Measurements from ENCODE around the gene NEUROD4. TPM values are rescaled to one million over a fixed set of nuclear protein-coding genes. Genes with fewer than 3 reads are reported as not detected.

NEUROD4 gene
- total RNA-seq, 1 experiment from 2014 or later = not detected

- H3K4me3 Mint-ChIP-seq = no peak overlapping the region
- no peaks in the 10 kb centered on the region for H3K9me3 Mint-ChIP-seq
- no peak overlapping the region for H3K27ac Mint-ChIP-seq
Measured at GRCh38 chr12:55072083-55072482, 52.3 kb downstream of the NEUROD4 start.

GRCh38 chr12:55073043-55074022 is 53.6 kb downstream of the NEUROD4 start:
- Mint-ChIP-seq H3K36me3 (no peaks in the 10 kb centered on the region), H3K9me3 (no peaks in the 10 kb centered on the region), H3K27ac (no peak overlapping the region), H3K27me3 (ENCODE audit: low read depth) (no peaks in the 10 kb centered on the region), H3K4me3 (no peak overlapping the region), H3K4me1 (peaks cover under 1% of the 10 kb centered on the region)
- peak; percentile 23; the same call in 1 of the 2 replicates for ATAC-seq
- TF ChIP-seq HMGA2 (CRISPR knock-in tag; IDR thresholded peaks at IDR 0.05) (peak; percentile 51; the same call in 1 of the 2 replicates), MLX (CRISPR knock-in tag; IDR thresholded peaks at IDR 0.05) (no peak), CTCF (IDR thresholded peaks at IDR 0.05) (peak; percentile 52), TEAD1 (CRISPR knock-in tag; IDR thresholded peaks at IDR 0.05) (no peak), NR3C1 (CRISPR knock-in tag; conservative IDR thresholded peaks at IDR 0.05; ENCODE audit: low read depth) (no peak), HMGXB4 (CRISPR knock-in tag; IDR thresholded peaks at IDR 0.05) (no peak), ZNF671 (CRISPR knock-in tag; IDR thresholded peaks at IDR 0.05) (no peak), NFYB (CRISPR knock-in tag; conservative IDR thresholded peaks at IDR 0.05; ENCODE audit: low read depth) (no peak)
- DNase-seq (ENCODE audit: low spot score) = peak; percentile 78
- ChIA-PET CTCF (interaction anchor here (1.0 to 12.0 kb wide), 21 partner anchors 22 to 383 kb away, joined by 3 to 325 read pairs (median 14); partner anchors contain the start of genes MUCL1, NEUROD4 and TESPA1), POLR2A (no interaction called here)

More at GRCh38 chr12:55072083-55072482, 52.3 kb downstream of the NEUROD4 start:
- CTCF ChIA-PET = interaction anchor here (0.5 to 12.0 kb wide), 58 partner anchors 9 to 634 kb away, joined by 3 to 325 read pairs (median 5); partner anchors contain the start of genes MUCL1, NEUROD4 and TESPA1
- H3K4me1 Mint-ChIP-seq = peaks cover 8% of the 10 kb centered on the region
- no peak for TF ChIP-seq PRRX2 (CRISPR knock-in tag; IDR thresholded peaks at IDR 0.05)
- TF ChIP-seq CTCF (IDR thresholded peaks at IDR 0.05) = peak; percentile 33; the same call in 1 of the 2 replicates
- POLR2A ChIA-PET = interaction anchor here (1.1 kb wide), 1 partner anchor 79 kb away, joined by 5 read pairs; no protein-coding TSS in a partner anchor
- peak; percentile 80 for DNase-seq (ENCODE audit: low spot score)
- peak; percentile 62 for ATAC-seq
- no peaks in the 10 kb centered on the region for H3K27me3 Mint-ChIP-seq (ENCODE audit: low read depth)
- no peaks in the 10 kb centered on the region for H3K36me3 Mint-ChIP-seq

GRCh38 chr12:55074806-55075205 is 55.0 kb downstream of the NEUROD4 start:
- ChIA-PET POLR2A (no interaction called here), CTCF (interaction anchor here (1.3 to 12.0 kb wide), 2 partner anchors 68 to 82 kb away, joined by 3 to 325 read pairs; no protein-coding TSS in a partner anchor)
- peaks cover 9% of the 10 kb centered on the region for H3K9me3 Mint-ChIP-seq
- no peak overlapping the region for H3K4me3 Mint-ChIP-seq
- no peaks in the 10 kb centered on the region for H3K4me1 Mint-ChIP-seq
- ATAC-seq (no peak), DNase-seq (ENCODE audit: low spot score) (no peak)
- TF ChIP-seq HMGA2 (CRISPR knock-in tag; IDR thresholded peaks at IDR 0.05) = no peak
- TF ChIP-seq SOX15 (CRISPR knock-in tag; IDR thresholded peaks at IDR 0.05) = no peak
- no peak for TF ChIP-seq CBFB (CRISPR knock-in tag; IDR thresholded peaks at IDR 0.05; ENCODE audit: low read depth)
- no peak for TF ChIP-seq FOXK1 (CRISPR knock-in tag; IDR thresholded peaks at IDR 0.05)
- no peaks in the 10 kb centered on the region for H3K36me3 Mint-ChIP-seq
- no peak overlapping the region for H3K27ac Mint-ChIP-seq
- no peaks in the 10 kb centered on the region for H3K27me3 Mint-ChIP-seq (ENCODE audit: low read depth)

Other genes starting within 250 kb of the NEUROD4 start
- gene MUCL1, start 165.5 kb upstream of the NEUROD4 start, total RNA-seq (2021) = not detected in 3 replicates
- 0.21 to 0.39 TPM (median 0.25 TPM) in 3 replicates for gene TESPA1, start 35.2 kb upstream of the NEUROD4 start, total RNA-seq (2021)
- gene OR9K2, start 106.4 kb downstream of the NEUROD4 start, total RNA-seq (2021) = not detected in 3 replicates
- gene OR10A7, start 201.1 kb downstream of the NEUROD4 start, total RNA-seq (2021) = not detected in 3 replicates
- not detected in 3 replicates for gene OR6C74, start 224.6 kb downstream of the NEUROD4 start, total RNA-seq (2021)